Measurements from ENCODE around the gene ZNF438. TPM values are rescaled to one million over a fixed set of nuclear protein-coding genes. Genes with fewer than 3 reads are reported as not detected.
"Not testable (repeated sequence)": the region's sequence is repeated elsewhere in the genome, so short reads cannot be mapped to it uniquely, and the experiment has no call there.

ZNF438 gene
- total and polyA plus RNA-seq, 2 donors: 8.6 to 11.5 TPM

DNA sequence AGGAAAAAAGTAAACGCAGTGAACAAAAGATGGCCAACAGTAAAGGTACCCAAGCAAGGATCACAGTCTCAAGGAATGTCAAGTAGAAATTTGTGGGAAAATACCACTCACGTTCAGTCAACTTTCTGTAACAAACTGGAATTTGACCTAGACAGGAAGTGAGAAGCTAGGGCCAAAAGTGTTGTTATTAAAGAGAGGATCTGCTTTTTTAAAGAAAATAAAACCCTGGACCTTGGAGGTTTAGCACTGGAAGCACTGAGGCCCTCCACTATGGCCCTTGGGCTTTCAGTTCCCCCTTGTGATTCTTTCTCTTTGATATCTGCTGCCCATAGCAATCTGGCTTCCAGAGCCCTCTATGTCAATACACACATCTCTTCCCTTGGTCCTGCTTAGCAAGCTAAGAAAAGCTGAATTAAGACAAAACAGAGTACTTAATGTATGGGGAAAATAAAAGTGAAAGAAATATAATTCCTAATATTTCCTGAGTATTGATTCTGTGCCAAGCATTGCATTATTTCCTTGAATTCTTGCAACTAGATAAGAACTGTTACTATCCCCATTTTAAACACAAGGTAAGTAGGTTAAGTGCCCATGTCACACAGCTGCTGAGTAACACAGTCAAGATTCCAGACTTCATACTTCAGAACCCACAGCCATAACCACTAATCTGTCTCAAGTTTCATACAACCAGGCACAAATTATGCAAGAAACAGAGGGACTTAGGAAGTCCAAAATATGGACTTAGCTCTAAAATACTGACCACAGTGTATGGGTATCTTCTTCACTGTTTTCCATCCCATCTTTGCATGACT lies 2.6 kb upstream of the ZNF438 start:
- Histone ChIP-seq H3K4me3 (ENCODE audit: low read depth, low read length) (no peak overlapping the region), H3K36me3 (ENCODE audit: insufficient read depth) (no peaks in the 10 kb centered on the region), H3K4me1 (ENCODE audit: insufficient read depth) (no peaks in the 10 kb centered on the region), H3K27ac (ENCODE audit: low read depth) (peak overlapping the region; percentile 70)
- 70% methylated on average over 2 of the region's 2 CpGs for WGBS
- no peak for DNase-seq (ENCODE audit: extremely low spot score)

DNA sequence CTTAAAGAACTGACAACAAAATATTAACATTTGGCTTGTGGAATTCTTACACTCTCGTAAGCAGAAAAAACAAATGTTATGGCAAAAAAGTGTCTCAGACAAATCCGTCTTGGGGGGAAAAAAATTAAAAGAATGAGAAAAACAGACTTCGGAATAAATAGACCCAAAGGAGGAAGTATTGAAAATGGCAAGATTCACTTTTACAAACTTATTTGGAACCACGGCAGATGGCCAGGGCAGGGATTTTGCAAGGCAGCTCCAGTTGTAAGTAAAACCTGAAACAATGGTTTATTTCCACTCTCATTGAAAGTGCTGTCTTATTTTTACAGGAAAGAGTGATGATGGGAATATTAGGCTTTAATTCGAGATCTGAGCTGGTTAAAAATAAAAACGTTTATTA lies 1.5 kb upstream of the ZNF438 start:
- 61% methylated on average over 6 of the region's 6 CpGs for WGBS
- Histone ChIP-seq H3K4me1 (ENCODE audit: insufficient read depth) (no peaks in the 10 kb centered on the region), H3K36me3 (ENCODE audit: insufficient read depth) (no peaks in the 10 kb centered on the region), H3K27ac (ENCODE audit: low read depth) (peak overlapping the region; percentile 60), H3K4me3 (ENCODE audit: low read depth, low read length) (no peak overlapping the region)
- DNase-seq (ENCODE audit: extremely low spot score): no peak

- Histone ChIP-seq H3K27ac (ENCODE audit: low read depth) (peak overlapping the region; percentile 98), H3K4me1 (ENCODE audit: insufficient read depth) (no peaks in the 10 kb centered on the region), H3K36me3 (ENCODE audit: insufficient read depth) (no peaks in the 10 kb centered on the region), H3K4me3 (ENCODE audit: low read depth, low read length) (peak overlapping the region; percentile 34)
- DNase-seq (ENCODE audit: extremely low spot score): peak; percentile 95
- WGBS: 24% methylated on average over 51 of the region's 51 CpGs
These were observed 830 bp upstream of the ZNF438 start for GRCh38 chr10:31032258-31033132.

DNA sequence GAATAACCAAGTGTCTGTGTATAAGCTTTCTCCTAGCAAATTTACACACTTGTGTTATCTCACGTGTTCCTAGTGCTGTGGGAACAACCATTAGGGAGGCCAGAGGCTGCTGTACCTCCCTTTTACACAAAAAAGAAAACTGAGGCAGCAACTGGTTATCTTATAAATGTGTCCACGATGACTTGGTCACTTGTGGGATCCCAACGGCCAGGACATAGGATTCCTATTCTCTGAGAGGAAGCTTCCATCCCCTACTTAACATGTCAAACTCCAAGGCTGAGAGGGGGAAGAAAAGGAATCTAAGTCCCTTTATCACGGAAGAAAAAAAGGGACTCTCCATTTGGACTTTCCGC lies 484 bp downstream of the ZNF438 start:
- peak overlapping the region; percentile 48 for H3K4me3 ChIP-seq (ENCODE audit: low read depth, low read length)
- no peaks in the 10 kb centered on the region for H3K4me1 ChIP-seq (ENCODE audit: insufficient read depth)
- DNase-seq (ENCODE audit: extremely low spot score): no peak
- H3K36me3 ChIP-seq (ENCODE audit: insufficient read depth): no peaks in the 10 kb centered on the region
- WGBS: 8% methylated on average over 5 of the region's 5 CpGs
- peak overlapping the region; percentile 98 for H3K27ac ChIP-seq (ENCODE audit: low read depth)

GRCh38 chr10:31030800-31031199 lies 865 bp downstream of the ZNF438 start:
- DNase-seq (ENCODE audit: extremely low spot score): no peak
- WGBS: 80% methylated on average over 8 of the region's 8 CpGs
- no peaks in the 10 kb centered on the region for H3K36me3 ChIP-seq (ENCODE audit: insufficient read depth)
- H3K4me1 ChIP-seq (ENCODE audit: insufficient read depth): no peaks in the 10 kb centered on the region
- H3K27ac ChIP-seq (ENCODE audit: low read depth): peak overlapping the region; percentile 98
- no peak overlapping the region for H3K4me3 ChIP-seq (ENCODE audit: low read depth, low read length)

- DNase-seq (ENCODE audit: extremely low spot score): no peak
- H3K4me1 ChIP-seq (ENCODE audit: insufficient read depth): no peaks in the 10 kb centered on the region
- no peak overlapping the region for H3K27ac ChIP-seq (ENCODE audit: low read depth)
- 52% methylated on average over 8 of the region's 8 CpGs for WGBS
- no peaks in the 10 kb centered on the region for H3K36me3 ChIP-seq (ENCODE audit: insufficient read depth)
- H3K4me3 ChIP-seq (ENCODE audit: low read depth, low read length): no peak overlapping the region
These were observed 1.4 kb downstream of the ZNF438 start for GRCh38 chr10:31030260-31030659.

GRCh38 chr10:31028081-31028480 lies 3.6 kb downstream of the ZNF438 start:
- DNase-seq (ENCODE audit: extremely low spot score): no peak

DNA sequence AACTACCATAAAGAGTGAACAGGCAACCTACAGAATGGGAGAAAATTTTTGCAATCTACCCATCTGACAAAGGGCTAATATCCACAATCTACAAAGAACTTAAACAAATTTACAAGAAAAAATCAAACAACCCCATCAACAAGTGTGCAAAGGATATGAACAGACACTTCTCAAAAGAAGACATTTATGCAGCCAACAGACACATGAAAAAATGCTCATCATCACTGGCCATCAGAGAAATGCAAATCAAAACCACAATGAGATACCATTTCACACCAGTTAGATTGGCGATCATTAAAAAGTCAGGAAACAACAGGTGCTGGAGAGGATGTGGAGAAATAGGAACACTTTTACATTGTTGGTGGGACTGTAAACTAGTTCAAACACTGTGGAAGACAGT lies 5.4 kb downstream of the ZNF438 start:
- not testable (repeated sequence) for H3K4me3 ChIP-seq (ENCODE audit: low read depth, low read length); H3K4me1 ChIP-seq (ENCODE audit: insufficient read depth); H3K36me3 ChIP-seq (ENCODE audit: insufficient read depth); DNase-seq (ENCODE audit: extremely low spot score); H3K27ac ChIP-seq (ENCODE audit: low read depth)
- 96% methylated on average over 1 of the region's 1 CpG for WGBS

More at GRCh38 chr10:31028081-31028480, 3.6 kb downstream of the ZNF438 start:
- H3K4me1 ChIP-seq (ENCODE audit: insufficient read depth): no peaks in the 10 kb centered on the region
- H3K27ac ChIP-seq (ENCODE audit: low read depth): no peak overlapping the region
- no peaks in the 10 kb centered on the region for H3K36me3 ChIP-seq (ENCODE audit: insufficient read depth)
- no peak overlapping the region for H3K4me3 ChIP-seq (ENCODE audit: low read depth, low read length)
- WGBS: 67% methylated on average over 2 of the region's 2 CpGs

DNA sequence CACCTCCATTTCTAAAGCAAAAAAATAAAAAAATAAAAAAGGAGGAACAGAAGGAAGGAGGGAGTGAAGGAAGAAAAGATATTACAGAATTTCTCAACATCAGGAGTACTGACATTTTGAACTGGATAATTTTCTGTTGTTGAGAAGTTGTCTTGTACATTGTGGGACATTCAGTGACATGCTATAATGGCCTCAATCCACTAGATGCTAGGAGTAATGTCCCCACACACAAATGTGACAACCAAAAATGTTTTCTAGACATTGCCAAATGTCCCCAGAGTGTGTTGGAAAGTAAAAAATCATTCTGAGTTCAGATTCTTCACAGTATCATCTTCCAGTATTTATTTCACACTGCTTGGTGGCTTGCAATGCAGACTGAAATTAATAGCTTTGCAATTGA lies 6.5 kb downstream of the ZNF438 start:
- Histone ChIP-seq H3K36me3 (ENCODE audit: insufficient read depth) (no peaks in the 10 kb centered on the region), H3K4me3 (ENCODE audit: low read depth, low read length) (no peak overlapping the region), H3K27ac (ENCODE audit: low read depth) (no peak overlapping the region), H3K4me1 (ENCODE audit: insufficient read depth) (no peaks in the 10 kb centered on the region)
- DNase-seq (ENCODE audit: extremely low spot score): no peak

DNA sequence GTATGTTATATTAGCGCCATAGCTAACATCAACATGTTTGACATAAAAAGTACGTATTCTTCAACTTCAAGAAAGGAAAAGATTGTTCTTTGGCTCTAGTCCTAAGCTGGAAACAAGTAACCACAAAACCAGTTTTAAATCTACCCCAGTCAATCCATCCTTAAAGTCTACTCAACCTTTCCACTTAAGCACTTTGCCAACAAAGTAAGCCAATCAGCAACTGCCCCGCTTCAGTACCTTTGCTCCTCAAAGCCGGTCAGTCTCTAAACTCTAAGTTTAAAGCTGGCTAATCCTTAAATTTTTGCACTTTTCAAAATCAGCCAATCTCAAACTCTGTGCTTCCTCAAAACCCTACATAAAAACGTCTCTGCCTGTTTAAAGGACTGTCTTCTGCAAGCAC lies 8.1 kb downstream of the ZNF438 start:
- Histone ChIP-seq H3K36me3 (ENCODE audit: insufficient read depth) (no peaks in the 10 kb centered on the region), H3K4me1 (ENCODE audit: insufficient read depth) (no peaks in the 10 kb centered on the region), H3K27ac (ENCODE audit: low read depth) (no peak overlapping the region), H3K4me3 (ENCODE audit: low read depth, low read length) (no peak overlapping the region)
- WGBS: 80% methylated on average over 5 of the region's 5 CpGs
- no peak for DNase-seq (ENCODE audit: extremely low spot score)

GRCh38 chr10:31020209-31020608 lies 11.5 kb downstream of the ZNF438 start:
- WGBS: 49% methylated on average over 5 of the region's 5 CpGs
- H3K27ac ChIP-seq (ENCODE audit: low read depth): no peak overlapping the region
- DNase-seq (ENCODE audit: extremely low spot score): no peak
- H3K36me3 ChIP-seq (ENCODE audit: insufficient read depth): no peaks in the 10 kb centered on the region
- no peaks in the 10 kb centered on the region for H3K4me1 ChIP-seq (ENCODE audit: insufficient read depth)
- H3K4me3 ChIP-seq (ENCODE audit: low read depth, low read length): no peak overlapping the region

- H3K4me1 ChIP-seq (ENCODE audit: insufficient read depth): no peaks in the 10 kb centered on the region
- no peak overlapping the region for H3K4me3 ChIP-seq (ENCODE audit: low read depth, low read length)
- no peak overlapping the region for H3K27ac ChIP-seq (ENCODE audit: low read depth)
- DNase-seq (ENCODE audit: extremely low spot score): no peak
- 82% methylated on average over 2 of the region's 2 CpGs for whole genome bisulfite sequencing
- H3K36me3 ChIP-seq (ENCODE audit: insufficient read depth): no peaks in the 10 kb centered on the region
These were observed 12.7 kb downstream of the ZNF438 start for GRCh38 chr10:31018962-31019361.

- Histone ChIP-seq H3K36me3 (ENCODE audit: insufficient read depth) (no peaks in the 10 kb centered on the region), H3K4me1 (ENCODE audit: insufficient read depth) (no peaks in the 10 kb centered on the region), H3K27ac (ENCODE audit: low read depth) (no peak overlapping the region), H3K4me3 (ENCODE audit: low read depth, low read length) (no peak overlapping the region)
- WGBS: 90% methylated on average over 3 of the region's 3 CpGs
- no peak for DNase-seq (ENCODE audit: extremely low spot score)
These were observed 13.3 kb downstream of the ZNF438 start for GRCh38 chr10:31018356-31018750.
